K562 (cell line): Measurements from ENCODE around the gene FMOD. TPM values are rescaled to one million over a fixed set of nuclear protein-coding genes. Genes with fewer than 3 reads are reported as not detected.
A peak's percentile ranks its signal among the peaks of the same experiment; 100 is the strongest.

ENCODE experiments used
- CTBP1 ChIP-seq: fragments of 450-650 bp; IDR thresholded peaks from 2 replicates; pipeline ENCODE4 v1.6.1; 2016; ENCODE audit warnings: borderline replicate concordance
- FOXK1 ChIP-seq: sonication (generic); formaldehyde crosslinking; IDR thresholded peaks from 2 replicates; pipeline ENCODE4 v1.8.0; 2022; ENCODE audit warnings: missing genetic modification reagents, mild to moderate bottlenecking, borderline replicate concordance
- MGA ChIP-seq: fragments of 450-650 bp; IDR thresholded peaks from 2 replicates; pipeline ENCODE4 v1.6.1; 2016; ENCODE audit warnings: mild to moderate bottlenecking, moderate library complexity
- NCOA1 ChIP-seq: fragments of 450-650 bp; IDR thresholded peaks from 2 replicates; pipeline ENCODE4 v1.6.1; 2016; ENCODE audit warnings: low read depth
- NCOA2 ChIP-seq, 2 experiments: fragments of 450-650 bp; IDR thresholded peaks; 2 replicates each; pipeline ENCODE4 v1.6.1; 2018; ENCODE audit warnings: mild to moderate bottlenecking in 2 of 2, moderate library complexity in 1 of 2; ENCODE audit not compliant: partially characterized antibody in 2 of 2
- NFXL1 ChIP-seq: fragments of 450-650 bp; formaldehyde crosslinking; IDR thresholded peaks from 2 replicates; pipeline ENCODE4 v1.4.0; 2021; ENCODE audit warnings: mild to moderate bottlenecking
- OTX1 ChIP-seq: fragments of 450-650 bp; formaldehyde crosslinking; IDR thresholded peaks from 2 replicates; pipeline ENCODE4 v1.4.0; 2022; ENCODE audit warnings: mild to moderate bottlenecking
- REST ChIP-seq, 2 experiments: fragments of 450-650 bp; formaldehyde crosslinking in 1 of 2; IDR thresholded peaks; 2 replicates each; pipeline versions ENCODE4 v1.4.0 to v1.6.1; 2014 to 2020; ENCODE audit warnings: mild to moderate bottlenecking in 2 of 2, borderline replicate concordance in 1 of 2, low read depth in 1 of 2
- polyA plus RNA-seq, 8 experiments: library from polyadenylated mRNA; depleted of rRNA in 4 of 8; stranded (reverse) in 5 of 8; unstranded in 3 of 8; fragments of >200 nt; fragmentation: Nextera tagmentation in 2 of 8; fragmentation: Illumina TruSeq in 1 of 8; extraction: Ambion mirVana in 2 of 8; extraction: Trizol in 1 of 8; gene quantifications; 2 replicates each; pipeline versions ENCODE4 v1.2.1 to v1.2.3, GENCODE V29; 2011 to 2014; ENCODE audit warnings: inconsistent platforms in 1 of 8, missing spikeins in 1 of 8
- total RNA-seq, 7 experiments: library from RNA; depleted of rRNA in 6 of 7; stranded (reverse); fragments of >200 nt in 6 of 7; fragmentation: Illumina TruSeq in 2 of 7; extraction: Trizol in 2 of 7; gene quantifications; 2 replicates each; pipeline versions ENCODE4 v1.2.1 to v1.2.3, GENCODE V29; 2011 to 2021; ENCODE audit warnings: low replicate concordance in 1 of 7

The FMOD gene
- total and polyA plus RNA-seq, 9 of the 15 experiments (the other 6 are each of a cell fraction or from before 2014, with no cell fraction given): 0.03 to 0.13 (median 0.03) TPM; not detected in 6

GRCh38 chr1:203340112-203340790 is 10.7 kb downstream of the FMOD start (continued):
- TF ChIP-seq REST (IDR thresholded peaks at IDR 0.05; ENCODE audit: borderline replicate concordance) (peak; percentile 90), REST (CRISPR knock-in tag; IDR thresholded peaks at IDR 0.05; ENCODE audit: low read depth) (no peak), MGA (no peak), FOXK1 (CRISPR knock-in tag) (no peak), OTX1 (CRISPR knock-in tag) (no peak), CTBP1 (no peak), NCOA2 (IDR thresholded peaks at IDR 0.05; ENCODE audit: partially characterized antibody in 2 of 2) (no peak), NCOA1 (no peak), NFXL1 (no peak)
